ENCODE measurements around the gene IKZF3.

DNA sequence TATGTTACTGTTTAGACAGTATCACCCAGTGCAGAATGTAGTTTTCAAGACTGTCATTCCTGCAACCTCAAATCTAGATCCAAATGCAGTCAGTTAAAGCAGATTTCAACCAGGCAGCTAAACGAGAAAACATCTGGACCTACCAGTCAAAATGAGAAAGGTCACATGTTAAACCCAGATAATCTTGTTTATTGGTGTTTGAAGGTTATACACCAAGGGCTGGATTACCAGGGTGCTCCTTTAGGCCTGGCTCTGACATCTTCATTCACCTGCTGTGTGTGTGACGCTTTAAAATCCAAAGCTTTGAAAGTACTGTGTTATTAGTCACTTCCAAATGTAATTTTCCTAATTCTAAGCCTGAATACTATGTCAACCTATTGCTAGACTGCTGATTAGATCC, 54.9 kb downstream of the IKZF3 start:
- TF ChIP-seq POLR2A (IDR thresholded peaks at IDR 0.05; ENCODE audit: low read depth, low read length) (no peak), POLR2AphosphoS5 (IDR thresholded peaks at IDR 0.05; ENCODE audit: low read depth, low read length) (no peak), SPI1 (IDR thresholded peaks at IDR 0.05; ENCODE audit: low read depth, low read length) (no peak)

Data from GM12891 (cell line).